Fibroblast of upper back skin (primary cell): ENCODE measurements around the gene TPST2.

ENCODE experiments used
- DNase-seq: peaks from one replicate; pipeline ENCODE4 v3.0.0-alpha.2; 2013

The TPST2 gene

GRCh38 chr22:26553056-26553752 is 36.7 kb downstream of the TPST2 start:
- peak; percentile 92 for DNase-seq

GRCh38 chr22:26552466-26552865 is 37.5 kb downstream of the TPST2 start:
- DNase-seq = peak; percentile 60

GRCh38 chr22:26551568-26551967 is 38.4 kb downstream of the TPST2 start:
- no peak for DNase-seq

- peak; percentile 91 for DNase-seq
Observed at GRCh38 chr22:26550498-26551033, 39.4 kb downstream of the TPST2 start.

GRCh38 chr22:26549902-26550497 is 39.9 kb downstream of the TPST2 start:
- DNase-seq = no peak

GRCh38 chr22:26548984-26549383 is 40.9 kb downstream of the TPST2 start:
- no peak for DNase-seq

GRCh38 chr22:26548303-26548702 is 41.6 kb downstream of the TPST2 start:
- DNase-seq = no peak

- DNase-seq = no peak
Observed at GRCh38 chr22:26547837-26548236, 42.1 kb downstream of the TPST2 start.

GRCh38 chr22:26547426-26547825 is 42.5 kb downstream of the TPST2 start:
- no peak for DNase-seq

GRCh38 chr22:26546282-26546681 is 43.6 kb downstream of the TPST2 start:
- DNase-seq = no peak

GRCh38 chr22:26545827-26546226 is 44.1 kb downstream of the TPST2 start:
- no peak for DNase-seq

GRCh38 chr22:26545385-26545784 is 44.5 kb downstream of the TPST2 start:
- no peak for DNase-seq

- DNase-seq = no peak
Observed at GRCh38 chr22:26544489-26544888, 45.4 kb downstream of the TPST2 start.

GRCh38 chr22:26542831-26543230 is 47.1 kb downstream of the TPST2 start:
- DNase-seq = no peak

GRCh38 chr22:26541167-26541819 is 48.6 kb downstream of the TPST2 start:
- DNase-seq = no peak

GRCh38 chr22:26540119-26540518 is 49.8 kb downstream of the TPST2 start:
- DNase-seq = no peak

- DNase-seq = no peak
Observed at GRCh38 chr22:26536762-26537134, 53.2 kb downstream of the TPST2 start.

- no peak for DNase-seq
Observed at GRCh38 chr22:26536056-26536761, 53.7 kb downstream of the TPST2 start.

- no peak for DNase-seq
Observed at GRCh38 chr22:26535603-26535908, 54.4 kb downstream of the TPST2 start.

GRCh38 chr22:26534874-26535602 is 54.9 kb downstream of the TPST2 start:
- no peak for DNase-seq

- DNase-seq = no peak
Observed at GRCh38 chr22:26534171-26534855, 55.6 kb downstream of the TPST2 start.

GRCh38 chr22:26529345-26529744 is 60.6 kb downstream of the TPST2 start:
- no peak for DNase-seq
